NCI-H345 treated with DMSO at 0.1 percent for 48 hours (cell line): ENCODE measurements around the gene CHRM3.

Experiments used
- DNase-seq: peaks from one replicate; lab custom pipeline; 2025; ENCODE audit not compliant: unreplicated experiment; lab: John Stamatoyannopoulos, UW

The CHRM3 gene

GRCh38 chr1:239394107-239394506, 7.7 kb downstream of the CHRM3 start:
- DNase-seq = no peak

- DNase-seq = no peak
These were observed 27.5 kb downstream of the CHRM3 start for GRCh38 chr1:239413916-239414315.

- DNase-seq = no peak
These were observed 30.9 kb downstream of the CHRM3 start for GRCh38 chr1:239417221-239417620.

GRCh38 chr1:239417986-239418640, 31.7 kb downstream of the CHRM3 start:
- DNase-seq = no peak

- DNase-seq = no peak
These were observed 32.3 kb downstream of the CHRM3 start for GRCh38 chr1:239418681-239419080.

- DNase-seq = no peak
These were observed 35.4 kb downstream of the CHRM3 start for GRCh38 chr1:239421811-239422210.

GRCh38 chr1:239422818-239423217, 36.5 kb downstream of the CHRM3 start:
- no peak for DNase-seq

- DNase-seq = no peak
These were observed 40.6 kb downstream of the CHRM3 start for GRCh38 chr1:239426821-239427475.

GRCh38 chr1:239427712-239428111, 41.3 kb downstream of the CHRM3 start:
- no peak for DNase-seq

GRCh38 chr1:239428120-239428710, 41.8 kb downstream of the CHRM3 start:
- no peak for DNase-seq

GRCh38 chr1:239429163-239429562, 42.8 kb downstream of the CHRM3 start:
- DNase-seq = no peak

- DNase-seq = no peak
These were observed 45.9 kb downstream of the CHRM3 start for GRCh38 chr1:239432255-239432654.

GRCh38 chr1:239434181-239434580, 47.8 kb downstream of the CHRM3 start:
- DNase-seq = no peak
